NCI-H146 treated with DMSO at 0.1 percent for 48 hours (cell line): ENCODE measurements around the gene CST8.

Experiments used
- DNase-seq: peaks from one replicate; lab custom pipeline; 2025; ENCODE audit not compliant: unreplicated experiment; lab: John Stamatoyannopoulos, UW

CST8 gene

GRCh38 chr20:23475395-23475794, 15.5 kb upstream of the CST8 start:
- no peak for DNase-seq

- DNase-seq = no peak
Observed at GRCh38 chr20:23476015-23476754, 14.7 kb upstream of the CST8 start.

- no peak for DNase-seq
Observed at GRCh38 chr20:23477223-23477622, 13.7 kb upstream of the CST8 start.

- no peak for DNase-seq
Observed at GRCh38 chr20:23479043-23479442, 11.9 kb upstream of the CST8 start.

- DNase-seq = no peak
Observed at GRCh38 chr20:23482138-23482537, 8.8 kb upstream of the CST8 start.

GRCh38 chr20:23484081-23484480, 6.8 kb upstream of the CST8 start:
- no peak for DNase-seq

- DNase-seq = no peak
Observed at GRCh38 chr20:23488470-23488869, 2.4 kb upstream of the CST8 start.

GRCh38 chr20:23488996-23489395, 1.9 kb upstream of the CST8 start:
- DNase-seq = no peak

- no peak for DNase-seq
Observed at GRCh38 chr20:23492292-23492691, 1.4 kb downstream of the CST8 start.

- DNase-seq = no peak
Observed at GRCh38 chr20:23493172-23493772, 2.4 kb downstream of the CST8 start.

GRCh38 chr20:23497536-23497935, 6.6 kb downstream of the CST8 start:
- no peak for DNase-seq

- DNase-seq = no peak
Observed at GRCh38 chr20:23501926-23502325, 11.0 kb downstream of the CST8 start.

GRCh38 chr20:23503649-23504048, 12.7 kb downstream of the CST8 start:
- no peak for DNase-seq

- DNase-seq = no peak
Observed at GRCh38 chr20:23507346-23507745, 16.4 kb downstream of the CST8 start.

- DNase-seq = no peak
Observed at GRCh38 chr20:23508449-23509229, 17.7 kb downstream of the CST8 start.

GRCh38 chr20:23509247-23509913, 18.5 kb downstream of the CST8 start:
- DNase-seq = no peak

GRCh38 chr20:23510000-23510590, 19.2 kb downstream of the CST8 start:
- DNase-seq = no peak

- DNase-seq = no peak
Observed at GRCh38 chr20:23513164-23513563, 22.2 kb downstream of the CST8 start.

GRCh38 chr20:23514848-23515247, 23.9 kb downstream of the CST8 start:
- no peak for DNase-seq

- no peak for DNase-seq
Observed at GRCh38 chr20:23515250-23515939, 24.5 kb downstream of the CST8 start.

- no peak for DNase-seq
Observed at GRCh38 chr20:23517719-23518118, 26.8 kb downstream of the CST8 start.
